Non-pigmented ciliary epithelial cell (primary cell): Measurements from ENCODE around the gene CTU1.

Experiments used
- DNase-seq: peaks from one replicate; pipeline ENCODE4 v3.0.0-alpha.2; 2010; ENCODE audit warnings: low read depth

The CTU1 gene

DNA sequence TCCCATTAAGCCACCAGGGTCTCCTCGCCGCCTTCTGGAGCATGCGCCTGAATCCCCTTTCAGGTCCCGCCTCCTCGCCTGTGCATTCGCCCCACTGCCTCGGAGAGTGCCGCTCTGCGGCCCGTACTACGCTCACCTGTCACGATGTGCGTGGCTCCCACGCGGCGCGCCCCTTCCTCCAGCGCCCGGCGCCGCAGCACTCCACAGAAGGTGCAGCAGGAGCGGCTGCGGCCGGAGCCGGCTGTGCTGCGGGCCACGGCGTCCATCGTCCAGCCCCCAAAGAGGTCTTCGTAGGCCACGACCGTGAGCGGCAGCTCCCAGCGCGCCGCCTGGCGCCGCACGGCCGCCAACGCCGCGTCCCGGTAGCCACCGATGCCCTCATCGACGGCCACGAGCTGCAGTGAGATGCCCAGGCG is 4.3 kb downstream of the CTU1 start:
- no peak for DNase-seq

DNA sequence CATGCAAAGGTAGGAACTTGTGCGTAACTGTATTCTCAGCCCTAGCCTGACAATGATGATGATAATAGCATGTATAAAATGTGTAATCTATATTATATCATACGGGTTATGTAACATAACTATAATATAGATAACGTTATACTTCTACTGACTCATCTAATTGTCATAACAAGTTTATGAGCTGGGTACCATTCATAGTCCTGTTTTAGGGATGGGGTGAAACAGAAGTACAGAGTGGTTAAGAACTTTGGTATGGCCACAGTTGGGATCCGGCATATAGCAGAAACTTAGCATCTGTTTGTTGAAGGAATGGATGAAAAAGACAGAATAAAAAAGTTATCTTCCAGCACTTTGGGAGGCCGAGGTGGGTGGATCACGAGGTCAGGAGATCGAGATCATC is 5.2 kb downstream of the CTU1 start:
- no peak for DNase-seq

DNA sequence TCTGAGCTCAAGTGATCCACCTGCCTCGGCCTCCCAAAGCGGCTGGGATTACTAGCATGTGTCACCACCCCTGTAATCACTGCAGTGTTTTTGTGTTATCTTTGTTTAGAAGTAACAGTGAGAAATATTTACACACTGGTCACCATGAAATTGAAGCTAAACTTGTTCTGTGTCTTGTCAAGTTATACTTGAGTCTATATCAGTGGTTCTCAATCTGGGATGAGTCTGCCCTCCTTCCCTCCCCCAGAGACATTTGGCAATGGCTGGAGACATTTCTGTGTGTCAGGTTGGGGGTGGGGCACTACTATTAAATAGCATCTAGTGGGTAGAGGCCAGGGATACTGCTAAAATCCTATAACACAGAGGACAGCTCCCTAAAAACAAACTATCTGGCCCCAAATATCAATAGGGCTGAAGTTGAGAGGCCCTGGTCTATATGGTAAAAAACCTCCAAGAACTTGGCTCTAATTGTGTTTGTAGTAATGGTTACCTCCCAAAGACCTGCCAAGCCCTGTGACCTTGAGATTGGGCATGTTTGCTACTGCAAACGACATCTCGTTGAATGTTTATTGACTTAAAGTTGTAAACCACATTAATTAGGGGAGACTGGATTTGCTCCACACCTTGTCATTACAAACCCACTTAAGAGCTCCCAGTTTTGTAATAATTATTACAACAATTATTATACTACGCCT is 6.9 kb downstream of the CTU1 start:
- no peak for DNase-seq

DNA sequence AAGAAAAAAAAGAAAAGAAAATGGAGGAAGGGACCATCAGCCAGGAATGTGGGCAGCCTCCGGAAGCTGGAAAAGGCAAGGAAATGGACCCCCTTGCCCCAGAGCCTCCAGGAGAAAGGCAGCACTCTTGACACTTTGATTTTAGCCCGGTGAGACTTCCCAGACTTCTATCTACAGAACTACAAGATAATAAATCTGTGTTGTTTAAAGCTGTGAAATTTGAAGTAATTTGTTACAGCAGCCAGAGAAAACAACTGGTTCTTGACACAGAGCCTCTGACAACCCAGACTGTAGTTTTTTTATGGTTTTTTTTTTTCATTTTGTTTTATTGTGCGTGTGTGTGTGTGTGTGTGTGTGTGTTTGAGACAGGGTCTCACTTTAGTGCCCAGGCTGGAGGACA is 7.6 kb downstream of the CTU1 start:
- no peak for DNase-seq

DNA sequence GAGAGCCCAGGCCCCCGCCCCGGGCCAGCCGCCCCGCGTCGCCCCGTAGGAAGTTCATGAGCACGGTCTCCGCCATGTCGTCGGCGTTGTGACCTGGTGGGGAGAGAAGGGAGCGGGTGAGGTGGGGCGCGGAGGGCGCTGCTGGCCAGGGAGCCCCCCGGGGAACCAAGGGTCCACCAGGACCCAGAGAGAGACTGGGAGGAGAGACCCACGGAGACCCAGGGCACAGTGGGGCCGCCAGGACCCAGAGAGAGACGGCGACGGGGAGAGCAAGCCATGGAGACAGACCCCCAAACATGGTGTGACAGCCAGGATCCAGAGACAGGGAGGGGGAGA is 9.2 kb downstream of the CTU1 start:
- no peak for DNase-seq

DNA sequence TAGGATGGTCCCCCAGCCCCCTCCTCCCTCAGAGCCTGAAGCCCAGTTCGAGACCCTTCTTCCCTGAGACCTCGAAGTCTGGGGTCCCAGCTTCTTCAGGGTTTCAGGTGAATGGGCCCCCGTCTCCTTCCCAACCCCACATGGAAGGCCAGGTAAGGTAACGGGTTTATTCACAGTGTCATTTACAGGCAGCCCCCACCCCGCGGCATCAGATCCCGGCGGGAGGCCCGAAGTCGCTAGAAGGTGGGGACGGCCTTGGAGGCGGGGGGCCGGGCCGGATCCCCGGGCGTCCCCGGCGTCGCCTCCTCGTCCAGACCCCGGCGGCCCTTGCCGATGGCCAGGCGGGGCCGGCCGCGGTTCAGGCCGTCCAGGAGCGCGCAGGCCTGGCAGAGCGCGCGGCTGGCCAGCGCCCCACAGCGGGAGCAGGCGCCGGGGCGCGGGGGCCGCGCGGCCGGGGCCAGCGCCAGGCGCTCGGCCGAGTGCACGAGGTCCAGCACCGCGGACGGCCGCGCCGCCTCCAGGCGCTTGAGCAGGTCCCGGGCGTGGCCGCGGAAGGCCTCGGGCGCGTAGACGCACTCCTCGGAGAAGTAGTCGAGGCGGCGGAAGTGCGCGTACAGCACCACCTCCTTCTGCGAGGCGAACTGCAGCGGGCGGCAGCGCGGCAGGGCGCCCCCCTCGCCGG is 9.7 kb downstream of the CTU1 start:
- DNase-seq = no peak

DNA sequence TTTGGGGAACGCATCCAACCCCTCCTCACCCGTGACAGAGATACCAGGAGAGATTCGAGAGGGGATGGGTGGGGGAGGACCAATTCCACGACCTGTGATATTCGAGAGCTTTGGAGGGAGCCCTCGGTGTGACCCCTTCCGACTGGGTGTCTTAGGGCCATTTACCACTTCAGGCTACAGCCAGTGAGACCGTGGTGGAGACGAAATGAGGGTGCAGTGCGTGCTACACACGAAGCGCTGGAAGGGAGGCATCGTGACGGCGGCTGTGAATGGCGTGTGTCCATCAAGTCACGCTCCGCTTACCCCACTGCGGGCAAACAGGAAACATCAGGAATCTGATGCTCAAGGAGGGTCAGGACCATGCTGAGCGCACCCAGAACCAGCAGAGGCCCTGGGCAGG is 10.4 kb downstream of the CTU1 start:
- no peak for DNase-seq

DNA sequence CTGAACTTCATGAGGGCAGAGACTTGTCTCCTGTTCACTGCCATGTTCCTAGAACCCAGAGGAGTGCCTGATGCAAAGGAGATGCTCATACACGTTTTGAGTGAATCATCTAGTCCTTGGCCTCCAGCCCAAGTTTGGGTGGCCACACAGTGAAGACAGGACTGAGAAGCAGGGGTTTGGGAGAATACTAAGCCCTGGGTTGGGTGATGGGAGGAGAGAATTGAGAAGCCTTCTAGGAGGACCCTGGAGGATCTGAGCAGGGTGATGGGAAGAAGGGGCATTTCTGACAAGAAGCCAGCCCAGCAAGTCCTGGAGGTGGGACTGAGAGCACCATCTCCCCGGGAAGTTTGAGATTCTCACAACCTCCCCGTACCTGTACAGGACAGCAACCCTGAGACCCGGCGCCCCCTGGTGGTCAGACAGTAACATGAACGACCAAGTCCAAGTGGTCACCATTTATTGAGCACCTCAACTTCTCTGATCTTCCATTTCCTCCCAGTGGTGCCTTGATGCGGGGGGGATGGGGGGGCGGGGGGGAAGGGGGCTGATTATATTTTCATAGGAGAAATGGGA is 11.0 kb downstream of the CTU1 start:
- DNase-seq = no peak

DNA sequence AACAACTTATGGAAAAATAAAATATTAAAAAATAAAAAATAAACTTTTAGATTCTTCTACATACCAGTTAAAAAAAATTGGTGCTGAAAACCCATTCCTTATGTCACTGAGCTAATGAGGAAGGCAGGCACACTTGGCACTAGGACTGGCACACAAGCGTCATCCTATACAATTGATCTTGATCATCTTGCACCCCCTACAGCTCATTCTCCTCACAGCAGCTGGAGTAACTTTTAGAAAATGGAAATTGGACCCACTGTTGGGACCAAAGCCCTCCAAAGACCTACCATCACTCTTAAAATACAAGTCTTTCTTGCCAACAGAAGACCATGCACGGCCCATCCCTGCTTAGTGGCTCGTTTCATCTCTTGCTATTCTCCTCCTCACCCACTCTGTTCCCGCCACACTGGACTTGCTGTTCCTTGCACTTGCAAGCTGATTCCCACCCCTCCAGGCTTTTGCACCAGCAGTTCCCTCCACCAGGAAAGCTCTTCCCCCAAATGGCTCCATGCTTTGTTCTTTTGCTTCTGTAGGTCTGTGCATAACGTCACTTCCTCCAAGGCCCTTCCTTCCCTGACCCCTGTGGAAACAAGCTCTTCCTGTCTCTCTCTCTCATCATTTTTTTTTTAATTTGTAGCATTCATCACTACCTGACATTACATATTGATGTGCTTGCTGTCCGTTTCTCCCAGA is 11.6 kb downstream of the CTU1 start:
- DNase-seq = no peak

DNA sequence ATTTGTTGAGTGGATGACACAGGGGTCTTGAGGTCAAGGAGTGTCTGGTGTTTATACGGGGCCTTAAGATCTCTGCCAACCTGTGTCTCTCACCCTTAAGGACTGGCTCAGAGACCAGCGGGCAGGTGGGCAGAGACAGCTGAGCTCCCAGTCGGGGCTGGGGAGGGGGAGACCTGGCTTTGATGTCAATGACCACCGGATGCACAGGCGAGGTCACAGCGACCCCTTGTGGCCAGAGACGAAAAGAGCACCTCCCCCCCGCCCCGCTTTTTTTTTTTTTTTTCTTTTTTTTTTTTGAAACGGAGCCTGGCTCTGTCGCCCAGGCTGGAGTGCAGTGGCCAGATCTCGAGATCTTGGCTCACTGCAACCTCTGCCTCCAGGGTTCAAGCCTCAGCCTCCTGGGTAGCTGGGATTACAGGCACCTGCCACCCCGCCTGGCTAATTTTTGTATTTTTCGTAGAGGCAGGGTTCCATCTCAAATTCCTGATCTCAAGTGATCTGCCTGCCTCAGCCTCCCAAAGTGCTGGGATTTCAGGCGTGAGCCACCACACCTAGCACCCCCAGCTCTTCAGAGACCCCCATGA is 13.4 kb downstream of the CTU1 start:
- no peak for DNase-seq

DNA sequence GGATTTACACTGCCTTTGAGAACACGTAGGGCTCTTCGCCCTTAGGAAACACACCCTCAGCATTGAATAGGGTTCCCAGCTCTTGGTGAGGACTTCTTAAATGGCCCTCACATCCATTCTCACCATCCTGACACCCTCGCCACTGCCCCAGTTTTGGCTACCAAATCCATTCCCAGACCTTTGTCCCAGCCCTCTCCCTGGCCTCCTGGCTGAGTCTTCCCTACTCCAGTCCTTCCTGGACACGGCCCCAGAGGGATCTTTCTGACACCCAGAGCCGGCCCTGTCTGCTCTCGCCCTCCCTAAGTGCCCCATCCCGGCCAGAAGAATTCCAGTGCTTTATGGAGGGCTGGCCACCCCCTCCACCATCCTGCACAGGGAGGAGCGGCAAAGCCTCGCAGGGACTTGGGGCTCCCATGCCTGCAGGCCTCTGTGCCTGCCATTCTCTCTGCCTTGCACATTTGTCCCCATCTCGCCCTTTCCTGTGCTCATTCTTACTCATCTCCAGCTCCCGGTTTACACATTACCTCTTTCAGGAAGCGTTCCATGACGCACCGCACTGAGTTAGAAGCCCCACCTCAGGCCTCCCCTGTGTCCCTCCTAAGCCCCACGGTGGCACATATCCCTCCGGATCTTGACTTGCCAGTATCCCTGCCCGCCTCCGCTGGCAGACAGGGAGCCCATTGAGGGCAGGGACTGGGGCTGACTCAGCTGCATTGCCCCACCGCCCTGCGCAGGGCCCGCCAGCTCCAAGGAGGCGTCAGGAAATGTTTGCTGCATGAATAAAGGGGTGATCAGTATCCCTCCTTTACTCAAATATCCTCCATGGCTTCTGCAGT is 14.5 kb downstream of the CTU1 start:
- no peak for DNase-seq

DNA sequence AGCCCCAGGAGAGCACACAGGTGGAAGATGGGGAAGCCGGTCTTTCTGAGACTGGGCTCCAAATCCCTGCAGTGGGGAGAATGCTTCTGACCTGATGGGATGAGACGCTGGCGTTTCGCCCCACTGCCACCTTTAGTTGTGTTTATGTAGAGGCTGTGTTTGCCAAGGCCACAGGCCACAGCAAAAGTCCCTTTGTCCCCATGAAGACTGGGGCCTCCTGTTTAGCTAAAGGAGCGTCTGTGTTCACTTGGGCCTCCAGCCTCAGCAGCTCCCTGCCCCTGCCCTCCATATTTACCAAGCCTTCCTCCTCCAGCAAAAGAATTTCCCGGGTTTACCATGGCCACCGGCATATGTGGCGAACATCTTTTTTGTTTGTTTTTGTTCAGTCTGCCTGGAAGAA is 15.1 kb downstream of the CTU1 start:
- DNase-seq = no peak

DNA sequence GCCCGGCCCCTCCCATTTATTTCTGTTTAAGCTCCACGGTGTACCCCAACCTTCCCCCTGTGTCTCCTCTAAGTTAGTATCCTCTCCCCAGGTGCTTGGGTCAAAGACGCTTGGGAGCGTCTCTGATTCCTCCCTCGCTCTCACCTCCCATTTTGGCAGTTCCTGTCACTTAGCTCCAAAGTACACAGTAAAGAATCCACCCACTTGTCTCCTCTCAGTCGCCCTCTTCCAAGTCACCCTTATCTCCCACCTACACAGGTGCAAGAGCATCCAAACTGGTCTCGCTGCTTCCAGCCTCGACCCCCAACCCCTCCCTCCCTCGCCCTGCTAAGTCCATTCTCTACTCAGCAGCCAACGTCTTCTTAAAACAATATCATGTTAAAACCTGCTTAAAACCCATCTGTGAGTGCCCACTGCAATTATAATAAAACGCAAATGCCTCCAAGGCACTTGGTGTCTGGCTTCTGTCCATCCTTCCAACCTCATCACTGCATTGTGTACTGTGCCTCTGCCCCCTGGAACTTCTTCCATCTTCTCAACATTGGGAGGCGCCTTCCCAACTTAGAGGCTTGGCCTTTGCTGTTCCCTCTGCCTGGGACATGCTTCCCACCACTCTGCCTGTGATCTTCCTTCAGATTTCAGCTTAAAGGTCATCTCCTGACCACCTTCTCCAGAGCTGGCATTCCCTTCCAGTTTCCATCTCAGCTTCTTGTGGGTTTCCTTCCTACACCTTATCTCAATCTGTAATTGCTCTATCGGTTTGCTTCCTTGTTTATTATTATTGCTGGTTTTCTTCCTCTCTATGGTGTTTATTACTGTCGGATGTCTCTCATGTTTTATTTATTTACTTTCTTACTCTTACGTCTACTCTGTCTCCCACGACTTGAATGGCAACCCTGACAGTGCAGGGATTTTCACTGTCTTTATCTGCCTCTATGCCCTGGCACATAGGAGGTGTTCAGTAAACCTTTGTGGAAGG is 16.0 kb downstream of the CTU1 start:
- no peak for DNase-seq

DNA sequence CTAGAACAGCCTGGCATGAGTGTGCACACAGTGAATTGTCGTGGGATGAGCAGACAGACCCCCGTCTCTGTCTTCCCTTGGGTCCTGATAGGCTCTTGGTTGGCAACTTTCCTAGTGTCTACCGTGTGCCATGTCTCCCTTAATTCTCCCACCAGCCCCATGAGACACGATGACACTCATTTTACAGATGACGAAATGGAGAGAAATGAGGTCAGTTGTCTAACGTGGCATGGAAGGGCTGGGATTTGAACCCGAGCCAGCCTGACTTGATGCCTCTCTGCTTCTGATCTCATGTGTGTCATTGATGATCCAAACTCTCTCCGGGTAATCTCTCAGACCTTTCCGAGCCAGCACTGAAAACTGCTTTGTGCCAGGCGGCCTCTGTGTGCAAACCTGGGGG is 17.1 kb downstream of the CTU1 start:
- DNase-seq = no peak

DNA sequence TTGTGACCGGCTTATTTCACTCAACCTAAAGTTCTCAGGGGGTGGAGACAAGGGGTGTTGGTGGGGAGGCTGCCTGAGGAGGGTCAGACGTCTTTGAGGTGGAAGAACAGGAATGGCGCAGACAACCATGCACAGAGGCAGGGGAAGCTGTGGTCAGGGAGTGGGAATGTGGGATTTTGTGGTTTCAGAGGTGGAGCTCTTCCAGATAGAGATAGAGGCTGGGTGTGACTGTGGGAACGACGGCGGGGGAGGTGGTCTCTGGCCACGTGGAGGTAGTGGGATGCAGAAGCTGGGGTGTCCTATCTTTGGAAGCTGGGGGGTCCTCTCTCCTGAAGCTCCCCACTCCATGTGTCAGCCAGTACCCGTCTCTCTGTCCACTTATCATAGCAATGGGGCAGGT is 17.7 kb downstream of the CTU1 start:
- DNase-seq = no peak

DNA sequence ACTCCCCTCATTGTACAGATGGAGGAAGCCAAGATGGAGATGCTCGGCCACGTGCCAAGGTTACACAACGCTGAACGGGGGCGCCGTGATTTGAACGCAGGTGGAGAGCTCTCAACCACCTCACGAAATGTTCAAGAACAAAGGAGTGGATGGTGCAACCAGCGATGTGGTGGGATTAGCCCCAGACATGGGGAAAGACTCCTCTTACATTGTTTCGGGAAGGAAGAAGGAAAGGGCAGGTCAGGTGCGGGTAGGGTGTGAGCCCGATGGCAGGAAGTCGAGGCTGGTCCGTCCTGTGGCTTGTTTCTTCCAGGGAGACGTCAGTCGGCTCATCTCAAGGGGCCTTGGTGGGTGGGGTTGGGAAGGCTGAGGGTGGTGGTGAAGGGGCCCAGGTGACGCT is 18.4 kb downstream of the CTU1 start:
- no peak for DNase-seq

DNA sequence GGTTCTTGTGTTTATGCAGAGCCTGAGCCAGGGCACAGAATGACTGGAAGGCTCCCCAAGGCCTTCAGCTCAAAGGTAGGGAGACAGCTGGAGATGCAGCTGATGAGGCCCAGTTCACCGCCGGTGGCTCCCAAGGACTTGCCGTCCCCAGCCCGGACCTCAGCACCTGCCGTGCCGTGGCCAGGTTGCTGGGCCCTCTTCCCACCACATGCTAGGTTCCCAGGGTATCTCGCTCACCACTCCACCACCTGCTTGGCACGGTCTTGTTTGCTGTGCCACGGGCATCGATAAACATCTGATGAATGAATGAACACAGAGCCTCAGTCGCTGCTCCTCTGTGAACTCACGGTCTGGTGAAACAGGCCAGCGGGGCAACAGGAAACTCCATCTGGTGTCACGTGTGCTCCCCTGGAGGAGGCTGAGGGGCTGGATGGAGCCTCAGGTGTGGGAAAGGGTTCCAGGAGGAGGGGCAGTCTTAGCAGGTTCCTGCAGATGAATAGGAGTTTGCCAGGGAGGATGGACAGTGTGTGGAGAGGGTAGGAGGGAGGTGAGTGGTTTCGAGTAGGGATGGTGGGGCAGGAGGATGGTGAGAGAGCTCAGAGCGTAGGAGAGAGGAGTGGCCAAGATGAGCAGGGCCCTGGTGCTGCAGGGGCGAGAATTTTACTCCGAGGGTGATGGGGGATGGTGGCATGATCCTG is 21.9 kb downstream of the CTU1 start:
- no peak for DNase-seq

DNA sequence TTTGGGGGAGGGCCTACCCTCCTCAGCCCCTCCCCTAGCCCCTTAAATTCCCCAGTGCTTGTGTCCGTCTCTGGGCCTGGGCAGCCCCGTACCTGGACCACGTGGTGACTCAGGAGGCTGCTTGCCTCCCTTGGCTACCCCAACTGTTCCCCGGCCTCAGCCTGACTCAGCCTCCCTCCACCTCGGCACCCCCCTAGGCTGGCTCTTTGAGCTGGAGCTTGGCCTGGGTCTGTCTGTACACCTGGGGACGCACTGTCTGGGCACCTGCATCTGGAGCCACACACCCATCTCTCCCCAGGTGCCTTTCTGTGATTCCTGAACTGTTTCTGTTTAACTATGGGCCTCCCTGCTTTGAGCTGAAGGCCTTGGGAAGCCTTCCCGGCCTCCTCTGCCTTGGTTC is 23.7 kb downstream of the CTU1 start:
- DNase-seq = no peak

DNA sequence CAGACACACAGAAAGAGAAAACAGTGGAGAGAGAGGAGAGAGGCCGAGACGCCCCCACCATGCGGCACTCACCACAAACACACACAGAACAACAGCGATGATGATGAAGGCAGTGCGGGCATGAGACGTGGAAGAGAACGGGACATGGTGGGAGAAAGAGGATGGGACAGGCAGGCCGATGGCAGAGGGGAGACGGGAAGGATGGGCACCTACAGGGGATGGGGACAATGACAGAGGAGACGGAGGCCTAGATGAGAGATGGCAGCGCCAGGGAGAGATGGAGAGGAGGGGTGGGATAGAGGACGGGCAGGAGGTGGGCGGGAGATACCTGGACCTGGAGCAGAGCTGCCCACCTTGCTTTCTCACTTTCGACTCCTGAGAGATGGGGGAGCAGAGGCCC is 24.4 kb downstream of the CTU1 start:
- no peak for DNase-seq

DNA sequence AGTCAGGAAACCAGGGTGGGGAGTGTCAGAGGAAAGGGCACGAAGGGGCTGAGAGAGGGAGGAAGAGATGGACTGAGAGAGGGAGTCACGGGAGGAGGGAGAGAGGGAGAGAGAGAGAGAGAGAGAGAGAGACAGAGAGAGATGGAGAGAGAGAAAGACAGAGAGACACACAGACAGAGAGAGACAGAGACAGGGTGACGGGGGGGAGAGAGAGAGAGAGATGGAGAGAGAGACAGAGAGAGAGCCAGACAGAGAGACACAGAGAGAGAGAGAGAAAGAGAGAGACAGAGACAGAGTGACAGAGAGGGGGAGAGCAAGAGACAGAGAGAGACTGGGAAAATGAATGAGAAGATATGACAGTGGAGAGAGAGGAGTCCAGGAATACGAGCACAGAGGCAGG is 25.0 kb downstream of the CTU1 start:
- no peak for DNase-seq
